CD4-positive, alpha-beta T cell treated with Interleukin-2 at 100 ng/mL for 4 hours (primary cell): ENCODE measurements around the gene KDM2B.
"Not testable (repeated sequence)": the region's sequence is repeated elsewhere in the genome, so short reads cannot be mapped to it uniquely, and the experiment has no call there.

Source experiments
- DNase-seq: peaks from one replicate; pipeline ENCODE4 v3.0.0-alpha.2; 2020; ENCODE audit warnings: low spot score

The KDM2B gene

DNA sequence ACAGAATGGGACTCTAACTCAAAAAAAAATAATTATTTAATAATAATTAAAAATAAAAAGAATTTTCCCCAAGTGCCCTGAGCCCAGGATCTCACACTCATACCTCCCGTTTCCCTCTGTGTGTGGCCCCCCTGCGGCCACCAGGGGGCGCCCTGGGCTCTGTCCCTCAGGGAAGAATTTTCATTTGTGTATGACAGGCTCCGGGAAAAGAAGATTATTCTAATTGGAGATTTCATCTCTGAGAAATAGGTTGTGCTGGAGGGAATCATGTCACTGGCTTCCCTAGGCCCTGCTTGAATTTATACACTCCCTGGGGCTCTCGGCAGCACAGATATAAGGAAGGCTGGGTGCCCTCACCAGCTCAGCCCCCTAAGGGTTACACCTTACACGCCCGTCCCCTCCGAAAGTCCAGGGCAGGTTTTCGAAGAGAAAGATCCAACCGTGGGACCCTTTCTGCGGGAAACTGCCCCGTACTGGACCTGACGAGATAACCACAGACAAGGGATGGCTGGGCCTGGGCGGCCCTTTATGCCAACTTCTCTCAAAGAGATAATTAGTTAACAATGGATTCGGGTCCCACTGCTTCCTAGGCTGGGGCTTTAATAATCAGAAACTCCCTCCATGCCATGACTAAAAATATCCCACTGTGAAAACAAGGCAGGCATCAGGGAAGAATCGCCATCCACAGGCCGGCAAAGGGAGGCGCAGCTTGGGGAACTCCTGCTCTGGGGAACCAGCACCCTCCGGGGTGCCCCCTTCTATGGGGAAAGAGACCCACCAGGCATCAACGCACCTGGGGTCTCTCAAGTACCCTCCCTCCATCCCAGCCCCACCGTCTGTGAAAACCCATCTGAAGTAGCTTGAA, 80.7 kb downstream of the KDM2B start:
- DNase-seq, result peak; percentile 78

DNA sequence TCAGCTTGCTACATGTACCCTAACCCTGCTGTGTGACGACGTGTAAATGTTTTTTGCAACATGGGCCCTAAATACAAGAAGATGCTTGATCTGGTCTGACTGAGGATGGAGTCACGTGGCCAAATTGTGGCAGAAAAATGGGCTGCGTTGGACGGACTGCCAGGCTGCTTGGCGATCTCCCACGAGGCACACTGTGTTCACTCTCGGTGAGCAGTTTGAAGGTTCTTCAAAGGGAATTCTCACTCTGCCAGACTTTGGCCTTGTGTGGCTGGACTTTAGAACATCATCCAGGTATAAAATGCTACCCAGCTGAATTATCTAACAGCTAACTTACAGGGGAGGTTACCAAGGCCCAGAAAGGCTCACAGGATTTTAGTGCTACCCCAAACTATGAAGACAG, 85.1 kb downstream of the KDM2B start:
- no peak for DNase-seq

DNA sequence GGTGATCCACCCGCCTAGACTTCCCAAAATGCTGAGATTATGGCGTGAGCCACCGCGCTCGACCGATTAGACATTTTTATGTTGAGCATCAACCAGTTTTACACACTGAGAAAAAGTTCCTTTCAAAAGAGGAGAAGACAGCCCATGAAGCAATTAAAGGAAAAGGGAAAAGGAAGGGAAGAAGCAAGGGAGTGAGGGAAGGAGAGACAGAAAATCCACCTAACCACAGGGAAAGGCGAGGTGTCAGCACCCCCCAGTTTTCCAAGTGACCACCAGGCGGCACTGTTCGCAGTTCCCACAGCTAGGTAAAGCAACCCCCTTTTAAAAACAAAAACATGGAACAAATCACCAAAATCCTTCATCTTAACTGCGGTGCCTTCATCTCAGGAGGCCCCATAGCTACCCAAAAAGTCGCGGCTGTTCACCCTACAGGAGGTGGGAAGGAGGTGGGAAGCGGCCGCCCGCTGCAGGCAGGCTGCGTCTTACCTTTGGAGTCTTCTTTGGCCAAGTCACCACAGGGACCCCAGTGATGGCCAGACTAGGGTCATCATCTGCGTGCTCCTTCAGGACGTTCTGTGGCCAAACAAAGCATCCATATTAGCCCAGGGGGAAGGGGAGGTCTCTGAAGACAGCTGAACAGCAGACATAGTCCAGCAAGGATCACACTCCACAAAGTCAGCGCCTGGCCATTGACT, 86.6 kb downstream of the KDM2B start:
- peak; percentile 62 for DNase-seq

DNA sequence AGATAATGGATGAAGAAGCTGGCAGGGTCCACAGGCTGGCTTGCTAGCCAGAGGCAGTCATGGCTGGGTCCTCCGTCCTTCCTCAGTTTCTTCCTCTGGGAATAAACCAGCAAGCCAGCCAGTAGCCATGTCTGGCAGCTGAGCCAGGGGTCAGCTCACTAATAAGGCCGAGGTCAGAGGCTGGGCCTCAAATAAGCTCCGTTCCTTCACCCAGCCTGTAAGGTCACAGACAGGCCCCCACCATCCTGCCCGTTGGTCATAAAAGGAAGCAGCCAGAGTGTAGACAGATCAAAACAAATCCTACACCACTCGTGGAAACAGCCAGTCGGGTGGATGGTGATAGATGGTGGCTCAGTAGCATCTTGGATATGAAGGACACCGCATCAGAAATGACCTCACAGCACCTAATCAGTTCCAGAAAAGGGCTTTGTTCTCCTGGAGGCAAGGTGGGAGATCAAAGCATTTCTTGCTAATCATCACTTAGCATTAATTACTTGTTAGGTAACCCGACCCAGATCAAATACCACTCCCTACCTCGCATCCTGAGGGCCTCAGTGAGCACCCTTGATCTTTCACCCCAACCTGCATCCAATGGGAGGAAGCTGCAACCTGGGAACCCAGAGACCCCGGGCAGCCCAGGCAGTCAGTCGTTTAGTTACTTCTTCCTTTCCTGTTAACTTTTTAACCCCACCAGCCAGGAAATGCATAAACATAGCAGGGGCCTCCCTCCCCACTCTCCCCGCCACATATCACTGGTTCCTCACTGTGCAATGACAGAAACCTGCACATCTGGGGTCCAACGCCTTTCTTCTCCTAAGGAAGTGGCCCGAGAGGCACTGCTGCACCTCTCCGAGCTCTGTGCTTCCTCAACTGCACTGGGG, 90.2 kb downstream of the KDM2B start:
- no peak for DNase-seq

DNA sequence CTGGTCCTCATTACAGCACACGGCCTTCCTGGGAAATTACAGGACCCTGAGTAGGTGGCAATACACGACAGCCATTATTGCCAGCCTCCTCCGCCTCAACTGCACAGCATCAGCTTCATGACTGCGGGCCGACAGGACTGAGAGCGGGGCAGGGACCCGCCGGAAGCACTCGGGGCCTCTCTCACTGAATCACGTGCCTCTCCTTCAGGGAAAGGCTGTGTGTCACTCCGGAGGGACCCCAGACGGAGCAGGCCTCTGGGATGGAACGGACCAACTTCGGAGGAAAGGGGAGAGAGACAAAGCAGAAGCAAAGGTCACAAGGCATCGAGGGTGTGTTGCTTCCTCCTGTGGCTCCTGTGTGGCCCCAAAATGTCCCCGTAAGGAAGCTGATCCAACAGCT, 90.9 kb downstream of the KDM2B start:
- DNase-seq, result no peak

DNA sequence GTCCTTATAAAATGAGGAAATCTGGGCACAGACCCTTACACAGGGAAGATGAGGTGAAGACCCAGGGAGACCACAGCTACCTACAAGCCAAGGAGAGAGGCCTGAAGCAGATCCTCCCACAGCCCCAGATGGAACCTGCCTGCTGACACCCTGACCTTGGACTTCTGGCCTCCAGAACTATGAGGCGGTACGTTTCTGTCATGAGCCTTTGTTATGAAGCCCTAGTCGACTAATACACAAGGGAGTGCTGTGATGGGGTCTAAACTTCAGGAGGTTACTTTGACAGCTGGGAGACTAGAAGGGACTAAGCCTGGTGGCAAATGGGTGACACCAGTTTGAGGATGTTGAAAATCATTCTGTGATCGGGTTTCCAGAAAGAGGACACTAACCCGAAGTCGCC, 95.9 kb downstream of the KDM2B start:
- DNase-seq, result no peak

DNA sequence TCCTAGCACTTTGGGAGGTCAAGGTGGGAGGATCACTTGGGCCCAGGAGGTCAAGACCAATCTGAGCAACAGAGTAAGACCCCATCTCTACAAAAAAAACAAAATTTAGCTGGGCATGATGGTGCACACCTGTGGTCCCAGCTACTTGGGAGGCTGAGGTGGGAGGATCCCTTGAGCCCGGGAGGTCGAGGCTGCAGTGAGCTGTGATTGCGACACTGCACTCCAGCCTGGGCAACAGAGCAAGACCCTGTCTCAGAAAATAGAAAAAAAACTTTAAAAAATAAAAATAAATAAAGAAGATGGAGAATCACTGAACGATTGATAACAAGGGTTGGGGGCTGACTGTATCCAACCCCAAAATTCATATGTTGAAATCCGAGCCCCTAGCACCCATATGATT, 96.3 kb downstream of the KDM2B start:
- DNase-seq, result not testable (repeated sequence)

DNA sequence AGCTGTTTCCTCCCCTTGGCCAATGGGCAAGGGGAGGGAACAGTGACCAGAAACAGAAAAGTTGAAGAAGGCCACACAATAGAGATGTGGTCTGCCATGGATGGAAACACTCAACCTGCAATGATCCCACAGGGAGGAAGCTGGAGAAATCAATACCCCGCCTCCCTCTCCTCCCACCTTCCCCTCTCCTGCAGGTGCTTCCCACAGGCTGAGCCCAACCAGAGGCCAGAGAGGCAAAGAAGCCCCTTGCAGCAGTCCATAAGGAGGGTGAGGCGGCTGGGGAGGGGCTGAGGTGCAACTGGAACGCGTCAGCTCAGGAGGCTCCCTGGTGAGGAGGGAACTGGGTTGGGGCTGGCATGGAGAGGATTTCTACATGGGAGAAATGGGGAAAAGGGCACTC, 96.9 kb downstream of the KDM2B start:
- DNase-seq, result no peak

DNA sequence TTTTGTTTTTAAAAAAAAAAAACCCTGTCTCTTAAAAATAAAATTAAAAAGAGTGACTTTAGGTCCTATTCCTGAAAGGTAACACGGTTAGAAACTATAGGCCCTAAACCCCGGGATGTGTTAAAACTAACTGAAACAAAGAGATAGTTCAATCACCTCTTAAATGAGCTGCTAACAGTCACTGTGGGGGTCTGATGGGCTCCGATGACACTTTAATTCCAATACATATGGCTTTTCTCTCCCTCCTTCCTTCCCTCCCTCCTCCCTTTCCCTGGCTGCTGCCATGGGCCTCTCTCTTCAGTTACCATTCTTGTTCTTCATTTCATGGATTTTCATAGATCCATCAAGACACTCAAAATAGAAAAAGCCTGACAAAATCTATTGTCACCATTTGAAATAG, 104.3 kb downstream of the KDM2B start:
- DNase-seq, result no peak

DNA sequence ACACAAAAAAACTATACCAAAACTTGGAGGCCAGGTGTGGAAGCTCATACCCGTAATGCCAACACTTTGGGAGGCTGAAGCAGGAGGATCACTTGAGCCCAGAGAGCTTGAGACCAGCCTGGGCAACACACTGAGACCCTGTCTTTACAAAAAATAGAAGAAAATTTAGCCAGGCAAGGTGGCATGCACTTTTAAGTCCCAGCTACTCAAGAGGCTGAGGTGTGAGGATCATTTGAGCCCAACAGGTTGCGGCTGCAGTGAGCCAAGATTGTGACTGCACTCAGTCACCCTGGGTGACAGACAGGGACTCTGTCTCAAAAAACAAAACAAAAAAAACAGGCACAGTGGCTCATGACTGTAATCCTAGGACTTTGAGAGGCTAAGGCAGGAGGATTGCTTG, 105.5 kb downstream of the KDM2B start:
- DNase-seq, result no peak

DNA sequence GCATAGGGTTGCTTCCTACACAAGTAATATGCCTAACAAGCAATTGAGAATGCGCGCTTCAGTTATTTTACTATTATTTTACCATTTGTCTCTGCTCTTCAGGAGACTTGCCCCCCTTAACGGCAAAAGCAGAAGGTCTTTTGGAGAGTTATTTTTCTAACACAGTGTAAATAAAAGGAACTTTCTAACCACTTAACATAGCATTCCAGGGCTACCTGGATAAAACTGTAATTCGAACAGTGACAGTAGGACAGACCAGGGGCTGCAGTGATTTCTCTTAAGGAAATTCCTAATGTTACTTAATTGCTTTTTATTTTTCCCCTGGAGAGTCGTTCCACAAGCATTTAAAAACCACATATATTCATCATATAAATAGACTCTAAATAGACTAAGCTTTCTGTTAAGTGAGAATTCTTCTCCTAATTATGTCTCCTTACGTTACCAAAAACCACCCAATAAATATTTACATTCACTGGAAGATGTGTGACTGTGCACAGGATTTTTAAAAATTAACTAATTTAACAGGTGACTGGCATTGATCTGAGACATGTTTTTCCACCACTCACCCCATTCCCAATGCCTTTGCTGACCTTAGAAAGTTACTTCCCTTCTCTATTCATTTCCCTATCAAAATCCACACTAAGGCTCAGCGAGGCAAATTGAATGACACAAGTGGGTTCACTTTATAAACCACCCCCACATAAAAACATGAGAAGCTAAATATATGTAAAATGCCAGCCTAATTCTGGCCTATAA, 108.5 kb downstream of the KDM2B start:
- DNase-seq, result no peak

DNA sequence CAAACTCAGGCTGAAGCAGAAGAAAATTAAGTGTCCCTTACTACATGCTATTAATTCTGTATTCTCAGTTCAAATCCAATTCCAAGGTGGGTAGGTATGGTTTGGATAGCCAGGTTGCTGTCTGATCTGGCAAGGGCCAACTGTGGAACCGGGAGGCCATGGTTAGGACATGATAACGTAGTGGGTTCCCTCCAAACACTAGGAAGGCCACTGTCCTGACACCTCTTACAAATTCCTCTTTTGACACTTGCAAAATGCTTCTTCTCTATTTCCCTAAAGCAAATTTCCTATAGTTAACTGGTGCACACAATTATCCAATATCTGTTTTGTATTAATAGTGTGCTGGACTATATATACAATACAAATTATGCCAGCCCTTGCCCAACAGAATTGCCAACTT, 110.1 kb downstream of the KDM2B start:
- DNase-seq, result no peak

DNA sequence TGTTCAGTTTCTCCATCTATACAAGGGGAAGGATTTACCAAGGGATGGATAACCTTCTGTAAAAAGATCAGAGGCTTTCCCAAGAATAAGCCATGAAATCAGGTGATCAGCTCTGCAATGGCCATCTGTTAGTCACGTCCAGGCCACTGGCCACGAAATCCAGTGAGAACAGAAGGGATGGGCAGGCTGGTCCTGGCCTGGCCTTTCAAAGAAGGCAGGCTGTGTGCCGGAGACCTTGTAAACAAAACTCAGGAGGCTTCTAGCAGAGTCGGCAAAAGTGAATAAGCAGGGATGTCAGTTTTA, 112.4 kb downstream of the KDM2B start:
- no peak for DNase-seq

DNA sequence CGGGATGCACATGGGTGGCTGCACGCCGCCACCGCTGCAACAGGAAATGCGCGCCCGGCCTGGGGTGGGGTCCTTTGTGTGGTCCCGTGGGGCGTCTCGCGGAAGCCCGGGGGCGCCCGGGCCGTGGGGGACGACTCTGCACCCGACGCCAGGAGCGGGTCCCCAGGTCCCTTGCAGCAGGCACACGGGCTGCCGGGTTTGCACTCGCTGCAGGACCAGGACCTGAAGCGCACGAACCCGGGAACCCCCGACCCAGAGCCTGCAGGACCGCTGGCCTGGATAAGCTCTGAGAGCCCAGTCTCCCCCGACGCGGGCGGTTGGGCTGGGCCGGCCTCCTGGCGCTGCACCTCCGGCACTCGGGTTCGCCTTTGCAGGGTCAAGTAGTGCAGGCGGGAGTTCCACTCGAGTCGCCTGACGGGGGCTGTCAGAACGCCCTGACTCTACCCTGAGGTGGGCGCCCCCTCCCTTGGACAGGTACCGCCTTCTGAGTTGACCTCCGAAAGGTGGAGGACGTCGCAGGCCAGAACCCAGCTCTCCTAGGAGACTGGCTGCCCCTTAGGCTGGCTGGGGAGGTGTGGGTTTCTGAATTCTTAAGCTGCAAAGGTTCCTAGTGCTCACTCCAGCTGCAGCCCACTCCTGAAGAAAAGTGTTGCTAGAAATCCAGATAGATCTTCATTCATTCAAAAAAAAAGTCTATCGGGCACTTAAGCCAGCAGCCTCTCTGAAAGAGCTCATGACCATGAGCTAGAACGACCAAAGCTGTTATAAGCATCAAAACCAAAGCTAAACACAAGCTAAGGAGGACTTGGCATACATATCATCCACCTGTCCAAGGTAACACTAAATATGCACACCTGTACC, 113.0 kb downstream of the KDM2B start:
- DNase-seq, result no peak

DNA sequence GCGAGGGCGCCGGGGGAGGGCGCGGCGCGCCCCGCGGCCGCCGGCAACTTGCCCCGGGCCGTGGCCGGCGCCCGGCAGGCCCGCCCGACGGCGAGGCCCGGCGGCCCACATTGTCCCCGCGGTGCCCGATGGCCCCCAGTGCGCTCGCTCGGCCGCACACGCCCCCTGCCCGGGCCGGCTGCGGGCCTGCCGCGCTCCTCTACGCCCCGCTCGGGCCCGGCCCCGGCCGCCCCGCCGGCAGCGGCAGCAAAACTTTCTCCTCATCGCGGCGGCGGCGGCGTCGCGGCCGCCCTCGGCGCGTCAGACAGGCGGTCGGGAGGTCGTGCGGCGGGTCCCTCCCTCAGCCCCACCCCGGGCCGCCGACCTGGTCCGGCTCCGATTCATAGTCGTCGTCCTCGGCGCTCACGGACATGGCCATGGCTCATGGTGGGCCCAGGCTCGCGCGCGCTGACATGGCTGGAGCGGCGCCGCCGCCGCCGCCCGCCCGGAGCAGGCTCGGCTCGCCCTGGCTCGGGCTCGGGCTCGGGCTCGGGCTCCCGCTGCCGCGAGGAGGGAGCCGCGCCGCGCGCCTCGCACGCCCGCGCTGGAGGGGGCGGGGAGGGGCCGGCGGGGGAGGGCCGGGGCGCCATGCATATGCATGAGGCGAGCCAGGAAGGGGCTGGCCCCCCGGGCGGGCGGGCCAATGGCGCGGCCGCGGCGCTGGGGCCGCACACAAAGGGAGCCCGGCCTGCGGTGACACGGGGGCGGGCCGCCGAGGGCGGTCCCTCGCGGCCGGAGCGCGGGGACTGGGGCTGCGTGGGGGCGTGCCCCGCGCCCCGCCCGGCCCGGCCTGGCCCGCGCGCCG, 113.8 kb downstream of the KDM2B start:
- DNase-seq, result peak; percentile 89

DNA sequence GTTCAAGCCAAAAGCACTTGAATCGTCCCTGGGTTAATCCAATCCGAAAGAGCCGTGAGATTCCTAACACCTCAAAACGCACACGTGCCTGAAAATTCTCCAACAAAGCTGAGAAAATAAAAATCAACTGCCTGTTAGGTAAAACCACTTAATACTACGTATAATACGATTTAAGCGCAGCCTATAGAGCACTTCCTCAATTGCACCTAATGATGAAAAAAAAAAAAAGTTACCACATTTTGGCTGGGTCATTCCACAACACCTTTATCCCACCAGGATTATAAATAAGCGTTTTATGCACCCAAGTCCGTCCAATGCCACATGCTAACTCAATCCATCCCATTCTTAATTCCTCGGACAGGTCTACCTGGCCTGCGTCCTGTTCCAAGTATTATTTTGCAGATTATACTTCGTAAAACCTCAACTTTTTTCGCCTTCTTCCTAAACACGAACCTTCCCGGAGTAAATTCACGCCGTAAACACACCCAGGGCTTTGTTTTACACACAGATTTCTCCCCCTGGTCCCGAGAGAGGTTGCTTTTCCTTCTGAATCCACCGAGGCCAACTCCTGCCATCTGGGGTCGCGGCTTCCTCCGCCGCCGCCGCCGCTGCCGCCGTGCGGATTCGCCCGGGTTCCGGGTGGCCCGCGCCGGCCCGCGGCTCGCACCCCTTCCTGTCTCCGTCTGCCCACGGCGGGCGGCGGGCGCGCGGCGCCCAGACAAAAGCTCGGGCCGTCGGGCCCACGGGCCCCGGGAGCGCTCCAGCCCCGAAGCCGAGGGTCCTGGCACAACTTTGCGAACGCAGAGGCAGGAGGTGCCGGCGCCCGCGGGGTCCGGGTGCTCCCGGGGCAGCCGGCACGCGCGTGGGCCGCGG, 114.7 kb downstream of the KDM2B start:
- peak; percentile 20 for DNase-seq

DNA sequence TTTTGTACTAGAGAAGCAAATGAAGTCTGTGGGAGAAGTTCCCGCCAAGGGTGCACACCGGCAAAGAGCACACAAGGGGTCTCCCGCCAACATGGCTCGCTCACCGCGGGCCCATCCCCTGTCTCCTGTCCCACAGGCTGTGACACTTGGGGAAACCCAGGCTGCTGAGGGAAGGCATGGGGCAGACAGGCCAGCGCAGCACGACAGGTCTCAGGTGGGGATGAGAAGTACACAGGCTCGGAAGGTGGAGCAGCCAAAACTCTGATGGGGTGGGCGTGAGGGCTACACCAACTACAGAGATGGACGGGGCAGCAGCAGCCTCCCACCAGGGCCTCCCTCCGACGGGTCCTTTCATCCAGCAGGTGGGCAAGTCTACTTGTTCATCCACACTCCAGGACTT, 116.5 kb downstream of the KDM2B start:
- DNase-seq, result no peak

DNA sequence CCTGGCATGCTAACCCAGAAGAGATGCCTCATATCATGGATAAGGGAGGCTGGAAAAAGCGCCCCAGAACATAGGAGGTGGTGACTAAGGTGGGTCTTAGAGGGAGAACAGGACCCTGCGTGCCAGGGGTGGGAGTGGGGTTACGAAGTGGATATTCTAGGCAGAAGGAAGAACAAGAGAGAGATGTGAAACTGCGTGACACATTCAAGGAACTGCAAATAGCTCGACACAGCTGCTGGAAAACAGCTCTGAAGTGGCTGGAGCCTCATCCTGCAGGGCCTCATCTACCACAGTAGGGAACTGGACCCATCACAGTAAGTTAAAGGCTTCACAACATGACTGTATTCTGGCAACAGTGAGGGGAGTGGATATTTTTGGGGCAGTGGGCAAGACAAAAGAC, 119.8 kb downstream of the KDM2B start:
- no peak for DNase-seq

DNA sequence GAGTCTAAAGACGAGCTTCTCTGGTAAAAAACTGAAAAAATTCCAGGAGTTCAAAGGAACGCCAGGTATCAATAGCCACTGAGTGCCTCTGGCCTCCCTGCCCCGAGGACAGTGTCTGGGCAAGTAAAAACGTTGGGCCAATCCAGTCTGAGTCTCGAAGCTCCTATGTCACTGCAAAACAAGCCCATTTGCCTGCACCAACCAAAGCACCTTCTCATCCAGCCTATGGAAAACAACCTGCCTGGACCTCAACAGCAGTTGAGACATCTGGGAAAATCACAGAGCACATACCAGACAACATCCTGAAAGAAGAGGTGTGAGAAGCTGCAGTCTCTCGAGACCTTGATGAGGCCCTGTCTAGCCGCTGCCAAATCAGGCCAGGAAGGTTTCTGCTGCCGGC, 124.3 kb downstream of the KDM2B start:
- no peak for DNase-seq
